Right lung (tissue), 5 donors: ENCODE results near the gene FSTL4. TPM values are rescaled to one million over a fixed set of nuclear protein-coding genes. Genes with fewer than 3 reads are reported as not detected.

Experiments
- DNase-seq, 2 donors: peaks; one replicate each; pipeline ENCODE4 v3.0.0-alpha.2; 2013
- polyA plus RNA-seq, 5 donors: library from polyadenylated mRNA; unstranded; fragments of 120-200 nt; gene quantifications; one replicate each; pipeline versions ENCODE4 v1.2.1 to v1.2.3, GENCODE V29; 2013; ENCODE audit warnings: inconsistent platforms in 1 of 5, low replicate concordance in 1 of 5; ENCODE audit not compliant: insufficient read length in 5 of 5, insufficient read depth in 1 of 5

Gene FSTL4
- polyA plus RNA-seq, 5 donors, result 0.14 to 0.27 (median 0.19) TPM; not detected in 1

GRCh38 chr5:133343196-133343595 lies 269.1 kb downstream of the FSTL4 start:
- DNase-seq, result no peak

DNA sequence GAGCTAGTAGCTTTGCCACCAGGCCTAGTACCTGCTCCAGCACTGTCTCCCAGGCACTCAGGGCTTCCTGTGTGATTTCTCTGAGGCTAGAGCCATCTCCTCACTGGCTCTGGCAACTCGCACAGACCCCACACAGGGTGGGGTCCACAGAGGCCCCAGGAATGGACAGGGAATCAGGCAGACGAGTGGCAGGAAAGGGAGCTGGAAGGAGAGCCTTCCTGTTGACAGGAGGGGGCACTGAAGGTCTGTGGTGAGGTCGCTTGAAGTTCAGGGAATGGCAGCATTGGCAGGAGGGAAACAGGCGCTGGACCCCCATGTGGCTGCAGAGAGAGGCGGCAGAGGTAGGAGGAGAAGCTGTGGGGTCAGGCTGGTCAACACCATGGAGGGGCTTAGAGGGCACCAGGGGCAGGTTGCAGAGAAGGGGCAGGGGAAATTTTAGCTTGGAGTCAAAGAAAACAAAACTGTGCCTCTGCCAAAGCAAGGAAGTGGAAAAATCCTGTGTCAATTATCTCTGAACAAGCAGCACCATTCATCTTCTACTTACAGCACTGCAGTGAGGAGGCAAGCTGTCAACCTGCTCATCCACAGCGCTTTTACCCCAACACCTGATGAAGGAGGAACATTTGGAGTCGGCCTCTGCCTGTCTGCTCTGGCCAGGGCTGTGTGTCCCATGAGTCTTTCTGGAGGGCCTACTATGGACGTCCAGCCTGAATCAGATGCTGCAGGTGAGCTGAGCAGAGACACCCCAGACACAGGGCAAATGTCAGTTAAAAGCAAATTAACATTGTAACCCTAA lies 270.2 kb downstream of the FSTL4 start:
- no peak for DNase-seq

DNA sequence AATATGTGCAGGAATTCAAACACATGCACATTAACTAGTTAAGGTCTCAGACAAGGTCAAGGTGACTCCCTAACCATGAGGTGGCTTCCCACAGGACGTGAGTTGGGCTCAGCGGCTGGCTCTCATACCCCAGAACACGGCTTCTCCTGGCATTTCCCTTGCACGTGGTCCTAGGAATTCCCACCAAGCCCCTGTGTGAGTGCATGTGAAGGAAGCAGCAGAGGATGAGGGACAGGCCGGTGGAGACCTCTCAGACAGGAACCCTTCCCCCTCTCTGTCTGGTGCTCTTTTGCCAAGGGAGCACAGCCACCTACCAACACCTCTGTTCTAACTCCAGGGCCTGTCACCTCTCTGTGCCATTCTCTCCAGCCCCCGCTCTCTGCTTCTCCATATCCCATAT lies 271.0 kb downstream of the FSTL4 start:
- no peak for DNase-seq

- no peak for DNase-seq
Measured at GRCh38 chr5:133340822-133341221, 271.5 kb downstream of the FSTL4 start.

- DNase-seq, result no peak
Measured at GRCh38 chr5:133340002-133340755, 272.2 kb downstream of the FSTL4 start.

DNA sequence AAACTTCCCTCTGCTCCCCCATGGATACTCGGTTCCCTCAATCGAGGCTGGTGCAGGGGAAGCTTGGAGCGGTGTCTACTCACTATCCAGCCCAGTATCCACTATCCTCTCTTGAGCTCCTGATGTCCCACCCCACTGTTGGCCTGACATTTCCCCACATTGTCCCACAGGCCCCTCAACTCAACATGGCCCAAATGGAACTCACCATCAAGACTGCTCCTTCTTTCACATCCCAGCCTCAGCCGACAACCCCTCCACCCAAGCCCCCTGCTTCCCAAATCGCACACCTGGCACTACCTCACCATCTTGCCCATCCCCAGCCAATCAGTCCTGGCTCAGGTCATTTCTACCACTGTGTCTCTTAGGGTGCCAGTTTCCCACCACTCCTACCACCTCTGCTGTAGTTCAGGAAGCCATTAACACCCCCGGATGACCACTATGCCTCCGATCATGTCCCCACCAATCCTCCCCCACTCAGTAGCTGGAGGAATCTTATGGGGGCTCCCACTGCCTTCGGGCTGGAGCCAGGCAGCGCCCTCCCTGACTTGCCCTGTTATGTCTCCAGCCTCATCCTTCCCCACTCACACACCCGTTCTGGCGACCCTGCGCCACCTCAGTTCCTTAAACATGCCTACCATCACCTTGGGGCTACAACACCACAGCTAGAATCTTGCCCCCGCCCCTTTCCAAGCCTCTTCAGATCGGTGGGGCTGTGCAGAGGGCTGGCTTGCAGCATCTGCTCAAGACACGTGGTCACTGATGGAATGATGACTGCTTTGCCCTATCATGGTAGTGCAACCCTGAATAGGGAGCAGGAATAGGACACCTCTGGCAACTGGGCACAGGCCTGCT lies 273.6 kb downstream of the FSTL4 start:
- DNase-seq, result no peak

DNA sequence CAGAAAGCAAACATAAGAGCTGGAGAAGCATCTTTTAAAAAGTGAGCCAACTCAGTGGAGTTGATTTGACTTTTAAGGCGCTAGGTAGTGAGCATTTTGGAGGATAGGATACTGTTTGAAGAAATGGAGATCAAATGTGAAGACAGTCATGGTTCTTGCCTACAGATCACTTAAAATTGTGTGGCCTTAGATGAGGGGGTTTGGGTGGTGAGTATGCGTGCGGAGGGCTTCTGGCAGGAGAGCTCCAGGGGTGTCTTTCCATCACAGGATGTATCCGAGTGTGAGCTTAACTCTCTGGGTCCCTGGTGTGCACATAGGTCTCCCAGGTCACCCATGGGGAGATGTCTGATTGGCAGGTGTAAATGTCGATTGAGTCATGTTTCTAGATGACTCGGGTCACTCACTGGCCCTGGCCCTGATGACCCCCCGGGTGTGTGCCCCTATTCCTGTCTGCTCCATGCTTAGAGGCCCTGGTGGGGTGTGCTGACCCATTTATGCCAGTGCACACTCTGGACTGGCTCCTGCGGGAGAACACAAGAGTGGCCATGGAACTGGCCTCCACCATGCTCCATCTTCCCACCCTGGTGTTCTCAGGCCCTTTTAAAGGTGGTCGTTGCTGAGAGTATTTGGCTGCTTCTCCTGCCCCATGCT lies 274.4 kb downstream of the FSTL4 start:
- DNase-seq, result no peak

- DNase-seq, result no peak
Measured at GRCh38 chr5:133336969-133337410, 275.4 kb downstream of the FSTL4 start.

DNA sequence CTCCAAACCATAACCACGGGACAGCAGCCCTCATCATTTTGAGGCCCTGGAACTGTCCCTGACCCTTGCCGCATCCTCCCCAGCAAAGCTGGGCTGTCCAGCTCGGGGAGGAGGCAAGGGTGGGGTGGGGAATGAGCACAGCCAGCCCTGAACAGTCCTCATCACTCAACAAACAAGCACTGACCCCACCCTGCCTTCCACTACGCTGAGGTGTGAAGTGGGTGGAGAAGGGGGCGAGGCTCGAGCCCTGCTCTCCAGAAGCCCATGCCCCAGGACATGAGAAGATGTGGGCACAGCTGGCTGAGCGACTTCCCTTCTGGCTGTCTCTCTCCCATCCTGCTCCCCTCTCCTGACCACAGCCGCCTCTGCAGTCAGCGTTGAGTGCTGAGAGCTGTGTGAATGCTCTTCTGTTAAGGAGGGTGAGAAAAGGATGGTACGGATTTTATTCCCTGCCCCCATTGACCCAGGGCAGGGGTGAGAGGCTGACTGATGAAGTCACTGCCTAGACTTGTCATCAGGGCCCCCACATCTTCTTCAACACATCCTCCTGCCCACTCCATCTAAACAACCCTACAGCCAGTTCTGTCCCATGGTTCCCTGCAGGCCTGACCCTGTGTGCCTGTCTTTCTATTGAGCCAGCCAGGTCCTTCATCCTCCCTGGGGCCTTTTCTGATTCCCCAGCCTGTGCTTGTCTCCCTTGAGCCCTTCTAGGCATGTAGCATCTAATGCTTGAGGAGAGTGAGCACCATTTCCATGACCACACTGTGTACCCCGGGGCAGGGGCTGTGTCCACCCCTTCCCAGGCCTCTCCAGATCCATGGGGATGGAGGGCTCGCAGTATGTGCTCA lies 276.0 kb downstream of the FSTL4 start:
- DNase-seq, result no peak

GRCh38 chr5:133334796-133335639 lies 277.3 kb downstream of the FSTL4 start:
- no peak for DNase-seq

GRCh38 chr5:133333326-133334150 lies 278.8 kb downstream of the FSTL4 start:
- no peak for DNase-seq

DNA sequence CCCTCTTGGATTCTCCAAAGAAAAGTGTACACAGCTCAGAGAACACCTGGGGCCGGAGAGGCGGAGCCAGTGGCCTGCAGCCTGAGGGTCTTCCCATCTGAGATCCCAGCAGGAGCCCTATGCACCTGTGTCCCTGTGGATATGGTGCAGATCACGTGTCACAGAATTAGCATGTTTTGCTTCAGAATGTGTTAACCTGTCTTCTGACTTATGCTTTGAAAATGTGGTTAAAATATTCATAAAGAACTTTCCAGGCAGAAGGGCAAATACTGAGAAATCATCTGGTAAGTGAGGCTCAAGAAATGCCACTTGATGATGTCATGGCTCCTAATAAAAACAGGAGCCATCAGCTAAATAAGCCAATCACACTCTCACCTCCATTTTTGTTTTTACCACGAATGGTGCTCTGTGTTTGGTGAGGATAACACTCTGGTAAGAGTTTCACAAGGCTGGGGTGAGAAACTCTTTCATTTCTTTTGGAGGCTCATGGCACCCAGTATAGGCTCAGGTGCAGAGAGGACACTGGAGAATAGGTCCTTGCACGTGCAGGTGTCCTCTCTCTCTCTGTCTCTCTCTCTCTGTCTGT lies 279.8 kb downstream of the FSTL4 start:
- DNase-seq, result no peak

- no peak for DNase-seq
Measured at GRCh38 chr5:133331941-133332340, 280.4 kb downstream of the FSTL4 start.

- no peak for DNase-seq
Measured at GRCh38 chr5:133330956-133331355, 281.4 kb downstream of the FSTL4 start.

DNA sequence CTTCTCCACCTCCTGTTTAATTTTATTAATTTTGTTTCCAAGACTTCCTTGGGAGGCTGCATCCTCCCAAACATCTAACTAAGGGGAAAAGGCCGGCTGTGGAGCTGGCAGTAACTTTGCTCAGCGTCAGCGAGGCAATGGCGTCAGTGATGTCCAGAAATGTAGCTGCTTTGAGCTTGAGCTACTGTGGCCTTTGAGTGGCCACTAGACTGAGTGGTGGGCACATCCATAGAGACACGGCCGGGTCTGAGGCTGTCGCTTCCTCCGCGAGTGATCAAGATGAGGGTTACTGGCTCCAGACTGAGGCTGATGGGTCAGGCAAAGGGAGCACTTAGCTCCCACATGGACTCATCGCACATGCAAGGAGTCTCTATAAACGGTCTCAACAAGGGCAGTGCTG lies 283.5 kb downstream of the FSTL4 start:
- DNase-seq, result no peak

- no peak for DNase-seq
Measured at GRCh38 chr5:133327946-133328401, 284.4 kb downstream of the FSTL4 start.

DNA sequence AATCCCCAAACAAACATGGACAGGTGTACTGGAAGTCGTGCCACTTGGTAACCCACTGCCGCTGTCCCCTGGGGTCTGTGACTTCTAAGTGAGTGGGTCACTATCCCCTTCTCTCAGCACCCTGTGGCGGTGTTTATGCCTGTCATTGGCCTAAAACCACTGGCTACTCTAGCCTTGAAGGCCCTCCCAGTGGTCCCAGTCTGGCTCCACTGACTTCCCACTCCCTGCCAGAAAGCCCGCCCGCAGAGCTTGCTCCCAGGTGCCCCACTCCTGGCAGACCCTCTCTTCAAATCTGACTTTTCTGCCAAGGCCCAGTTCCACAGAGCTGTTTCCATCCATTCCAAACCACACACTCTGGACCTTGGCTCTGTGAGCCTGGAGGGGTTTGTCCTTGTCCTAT lies 286.0 kb downstream of the FSTL4 start:
- no peak for DNase-seq

- DNase-seq, result no peak
Measured at GRCh38 chr5:133325864-133326263, 286.5 kb downstream of the FSTL4 start.
